Measurements from ENCODE around the gene ARRB1. TPM values are rescaled to one million over a fixed set of nuclear protein-coding genes. Genes with fewer than 3 reads are reported as not detected.

ARRB1 gene
- total and polyA plus RNA-seq, 9 of the 15 experiments (the other 6 are each of a cell fraction or from before 2014, with no cell fraction given): 6.6 to 45.4 (median 28.5) TPM

DNA sequence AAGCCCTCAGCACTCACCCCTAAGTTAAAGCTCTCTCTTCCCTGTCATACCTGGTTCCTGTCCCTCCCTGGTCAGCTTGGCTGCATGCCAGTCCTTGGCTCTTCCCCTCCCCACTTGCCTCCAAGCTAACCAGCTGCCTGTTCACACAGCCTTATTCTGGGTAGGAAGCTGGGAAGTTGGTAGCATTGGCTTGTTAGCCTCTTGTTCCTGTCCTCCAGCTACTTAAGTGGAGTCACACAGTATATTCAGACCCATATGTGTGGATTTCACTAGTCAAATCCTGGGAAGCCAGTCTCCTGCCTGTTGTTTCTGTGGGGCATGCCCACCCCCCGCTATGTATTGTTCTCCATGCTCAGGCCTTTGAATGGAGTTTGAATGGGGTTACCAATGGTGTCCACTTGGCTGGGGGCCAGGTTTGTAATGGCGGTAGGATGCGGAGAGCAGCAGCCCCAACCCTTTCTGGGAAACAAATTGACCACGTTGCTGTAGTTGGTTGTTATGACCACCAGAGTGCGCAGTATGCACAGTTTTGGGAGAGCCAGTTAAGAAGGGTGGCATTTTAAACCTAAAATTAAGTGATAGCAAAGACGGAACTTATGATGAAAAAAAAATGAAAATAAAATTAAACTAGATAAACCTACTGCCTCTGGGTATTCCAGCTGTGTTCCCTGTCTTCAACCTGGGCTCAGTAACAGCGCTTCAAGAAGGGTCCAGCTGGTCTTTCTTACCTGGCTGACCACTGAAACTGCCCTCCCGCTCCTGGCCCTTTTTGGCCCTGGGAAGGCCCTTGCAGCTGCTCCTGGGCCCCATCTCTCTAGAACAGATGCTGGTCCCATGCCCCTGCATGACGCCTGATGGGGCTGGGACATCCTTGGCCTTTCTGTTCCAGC, 37.2 kb upstream of the ARRB1 start (continued):
- TF ChIP-seq HDAC1 (IDR thresholded peaks at IDR 0.05) (0 out of 4 replicates have a peak, but pooled peaks of 1 of the 2 experiments have one; percentile 27), SMARCA5 (IDR thresholded peaks at IDR 0.05) (0 out of 2 replicates have a peak, but pooled peaks have one; percentile 49), ZNF518B (CRISPR knock-in tag; IDR thresholded peaks at IDR 0.05) (no peak), DPF2 (IDR thresholded peaks at IDR 0.05) (peak; percentile 75), JUND (IDR thresholded peaks at IDR 0.05; ENCODE audit: borderline replicate concordance, low read depth, low read length) (peak; percentile 33; the same call in 1 of the 2 replicates), JUND (tag; IDR thresholded peaks at IDR 0.05; ENCODE audit: borderline replicate concordance, low read depth, low read length) (no peak; the same call in 2 of the 3 replicates), STAG1 (CRISPR knock-in tag; IDR thresholded peaks at IDR 0.05; ENCODE audit: borderline replicate concordance) (peak; percentile 67; the same call in 1 of the 2 replicates), TOE1 (IDR thresholded peaks at IDR 0.05; ENCODE audit: borderline replicate concordance) (0 out of 2 replicates have a peak, but pooled peaks have one; percentile 33), TOE1 (CRISPR knock-in tag; IDR thresholded peaks at IDR 0.05; ENCODE audit: borderline replicate concordance, low read depth) (no peak), CSDE1 (IDR thresholded peaks at IDR 0.05) (no peak), ZNF436 (CRISPR knock-in tag; IDR thresholded peaks at IDR 0.05) (no peak), SOX6 (IDR thresholded peaks at IDR 0.05) (no peak), TEAD4 (IDR thresholded peaks at IDR 0.05; ENCODE audit: low read length) (0 out of 2 replicates have a peak, but pooled peaks have one; percentile 16), TEAD4 (CRISPR knock-in tag; IDR thresholded peaks at IDR 0.05; ENCODE audit: borderline replicate concordance) (no peak), MYC (IDR thresholded peaks at IDR 0.05; ENCODE audit: low read depth, low read length) (peak; percentile 55), MYC (CRISPR knock-in tag; IDR thresholded peaks at IDR 0.05; ENCODE audit: borderline replicate concordance, low read depth) (no peak), HNRNPK (IDR thresholded peaks at IDR 0.05; ENCODE audit: low read depth, low read length, poor library complexity, severe bottlenecking) (no peak), MTA3 (IDR thresholded peaks at IDR 0.05; ENCODE audit: borderline replicate concordance) (0 out of 2 replicates have a peak, but pooled peaks have one; percentile 50)
- TF ChIP-seq, protein P1, sequence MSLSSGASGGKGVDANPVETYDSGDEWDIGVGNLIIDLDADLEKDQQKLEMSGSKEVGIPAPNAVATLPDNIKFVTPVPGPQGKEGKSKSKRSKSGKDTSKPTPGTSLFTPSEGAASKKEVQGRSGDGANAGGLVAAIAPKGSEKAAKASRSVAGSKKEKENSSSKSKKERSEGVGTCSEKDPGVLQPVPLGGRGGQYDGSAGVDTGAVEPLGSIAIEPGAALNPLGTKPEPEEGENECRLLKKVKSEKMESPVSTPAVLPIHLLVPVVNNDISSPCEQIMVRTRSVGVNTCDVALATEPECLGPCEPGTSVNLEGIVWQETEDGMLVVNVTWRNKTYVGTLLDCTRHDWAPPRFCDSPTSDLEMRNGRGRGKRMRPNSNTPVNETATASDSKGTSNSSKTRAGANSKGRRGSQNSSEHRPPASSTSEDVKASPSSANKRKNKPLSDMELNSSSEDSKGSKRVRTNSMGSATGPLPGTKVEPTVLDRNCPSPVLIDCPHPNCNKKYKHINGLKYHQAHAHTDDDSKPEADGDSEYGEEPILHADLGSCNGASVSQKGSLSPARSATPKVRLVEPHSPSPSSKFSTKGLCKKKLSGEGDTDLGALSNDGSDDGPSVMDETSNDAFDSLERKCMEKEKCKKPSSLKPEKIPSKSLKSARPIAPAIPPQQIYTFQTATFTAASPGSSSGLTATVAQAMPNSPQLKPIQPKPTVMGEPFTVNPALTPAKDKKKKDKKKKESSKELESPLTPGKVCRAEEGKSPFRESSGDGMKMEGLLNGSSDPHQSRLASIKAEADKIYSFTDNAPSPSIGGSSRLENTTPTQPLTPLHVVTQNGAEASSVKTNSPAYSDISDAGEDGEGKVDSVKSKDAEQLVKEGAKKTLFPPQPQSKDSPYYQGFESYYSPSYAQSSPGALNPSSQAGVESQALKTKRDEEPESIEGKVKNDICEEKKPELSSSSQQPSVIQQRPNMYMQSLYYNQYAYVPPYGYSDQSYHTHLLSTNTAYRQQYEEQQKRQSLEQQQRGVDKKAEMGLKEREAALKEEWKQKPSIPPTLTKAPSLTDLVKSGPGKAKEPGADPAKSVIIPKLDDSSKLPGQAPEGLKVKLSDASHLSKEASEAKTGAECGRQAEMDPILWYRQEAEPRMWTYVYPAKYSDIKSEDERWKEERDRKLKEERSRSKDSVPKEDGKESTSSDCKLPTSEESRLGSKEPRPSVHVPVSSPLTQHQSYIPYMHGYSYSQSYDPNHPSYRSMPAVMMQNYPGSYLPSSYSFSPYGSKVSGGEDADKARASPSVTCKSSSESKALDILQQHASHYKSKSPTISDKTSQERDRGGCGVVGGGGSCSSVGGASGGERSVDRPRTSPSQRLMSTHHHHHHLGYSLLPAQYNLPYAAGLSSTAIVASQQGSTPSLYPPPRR (CRISPR knock-in tag; IDR thresholded peaks at IDR 0.05; ENCODE audit: borderline replicate concordance): no peak
